GM23338 (cell line): ENCODE data around the gene CDH12. TPM values are rescaled to one million over a fixed set of nuclear protein-coding genes. Genes with fewer than 3 reads are reported as not detected.
"Not testable (repeated sequence)": the region's sequence is repeated elsewhere in the genome, so short reads cannot be mapped to it uniquely, and the experiment has no call there.

Source experiments
- ATAC-seq: fragments of 200-7000 bp; cut with Tn5 transposase; 3 replicates; pipeline ENCODE4 v1.9.1; 2020
- DNase-seq: peaks from one replicate; pipeline ENCODE4 v3.0.0-alpha.2; 2015; ENCODE audit warnings: low spot score
- H2AFZ ChIP-seq: fragments of 200-600 bp; sonication (generic); 2 replicates; pipeline ENCODE4 v1.8.0; 2016; ENCODE audit warnings: antibody characterized with exemption, mild to moderate bottlenecking, moderate library complexity
- H3F3A ChIP-seq: fragments of 200-600 bp; sonication (generic); replicated peaks from 2 replicates; pipeline ENCODE4 v1.8.0; 2017; ENCODE audit warnings: antibody characterized with exemption, mixed run types, low read depth
- H3K27ac ChIP-seq: fragments of 200-600 bp; sonication (generic); 2 replicates; pipeline ENCODE4 v1.6.1; 2016; ENCODE audit warnings: low read depth
- H3K27me3 ChIP-seq: fragments of 200-600 bp; sonication (generic); 2 replicates; pipeline ENCODE4 v1.8.0; 2016; ENCODE audit warnings: mild to moderate bottlenecking, mixed run types, moderate library complexity; ENCODE audit not compliant: insufficient read depth
- H3K36me3 ChIP-seq: fragments of 200-600 bp; sonication (generic); 2 replicates; pipeline ENCODE4 v1.8.0; 2016; ENCODE audit warnings: mild to moderate bottlenecking; ENCODE audit not compliant: insufficient read depth
- H3K4me1 ChIP-seq: fragments of 200-600 bp; sonication (generic); 2 replicates; pipeline ENCODE4 v1.8.0; 2016; ENCODE audit warnings: mild to moderate bottlenecking, moderate library complexity; ENCODE audit not compliant: insufficient read depth
- H3K4me2 ChIP-seq: fragments of 200-600 bp; sonication (generic); 2 replicates; pipeline ENCODE4 v1.7.1; 2017; ENCODE audit warnings: mixed run types
- H3K4me3 ChIP-seq: fragments of 200-600 bp; sonication (generic); 2 replicates; pipeline ENCODE4 v1.6.1; 2016; ENCODE audit warnings: mixed run types
- H3K79me2 ChIP-seq: fragments of 200-600 bp; sonication (generic); replicated peaks from 2 replicates; pipeline ENCODE4 v1.8.0; 2017; ENCODE audit warnings: mild to moderate bottlenecking; ENCODE audit not compliant: insufficient read depth
- H3K9me2 ChIP-seq: fragments of 200-600 bp; sonication (generic); 2 replicates; pipeline ENCODE4 v1.8.0; 2017; ENCODE audit not compliant: insufficient read depth
- H4K20me1 ChIP-seq: fragments of 200-600 bp; sonication (generic); replicated peaks from 2 replicates; pipeline ENCODE4 v1.8.0; 2017; ENCODE audit warnings: mild to moderate bottlenecking; ENCODE audit not compliant: insufficient read depth
- H3K27ac Mint-ChIP-seq: 2 replicates; pipeline ENCODE4 v1.8.0; 2020; ENCODE audit warnings: inconsistent platforms, mild to moderate bottlenecking, moderate library complexity, mixed read lengths
- H3K27me3 Mint-ChIP-seq: 3 replicates; pipeline ENCODE4 v1.8.0; 2022; ENCODE audit warnings: low read depth, mild to moderate bottlenecking, moderate library complexity, mixed read lengths, inconsistent platforms; ENCODE audit not compliant: insufficient read depth, poor library complexity
- H3K36me3 Mint-ChIP-seq: 3 replicates; pipeline ENCODE4 v1.8.0; 2021; ENCODE audit warnings: low read depth, mild to moderate bottlenecking, inconsistent platforms, moderate library complexity, mixed read lengths
- H3K4me1 Mint-ChIP-seq: 3 replicates; pipeline ENCODE4 v1.8.0; 2020; ENCODE audit warnings: mild to moderate bottlenecking, inconsistent platforms, mixed read lengths
- H3K4me3 Mint-ChIP-seq: 3 replicates; pipeline ENCODE4 v1.8.0; 2021; ENCODE audit warnings: moderate library complexity, mild to moderate bottlenecking, inconsistent platforms, mixed read lengths
- H3K9me3 Mint-ChIP-seq: 3 replicates; pipeline ENCODE4 v1.8.0; 2020; ENCODE audit warnings: moderate library complexity, mild to moderate bottlenecking, inconsistent platforms, mixed read lengths
- CREB1 ChIP-seq: fragments of 250-450 bp; sonication (Bioruptor Pico); IDR thresholded peaks from 2 replicates; pipeline ENCODE4 v1.5.0; 2020; ENCODE audit warnings: low read depth, mild to moderate bottlenecking, moderate library complexity
- ETS1 ChIP-seq: IDR thresholded peaks from 2 replicates; pipeline ENCODE4 v1.6.1; 2016; ENCODE audit warnings: antibody characterized with exemption
- EZH2 ChIP-seq: fragments of 200-600 bp; sonication (generic); IDR thresholded peaks from one replicate; pipeline ENCODE4 v1.8.0; 2017; ENCODE audit warnings: antibody characterized with exemption, mild to moderate bottlenecking, low read depth; ENCODE audit not compliant: unreplicated experiment
- EZH2phosphoT487 ChIP-seq: fragments of 200-600 bp; sonication (generic); IDR thresholded peaks from one replicate; pipeline ENCODE4 v1.8.1; 2018; ENCODE audit warnings: antibody characterized with exemption; ENCODE audit not compliant: unreplicated experiment
- JUNB ChIP-seq: IDR thresholded peaks from one replicate; pipeline ENCODE4 v1.6.1; 2016; ENCODE audit warnings: antibody characterized with exemption; ENCODE audit not compliant: unreplicated experiment
- NANOG ChIP-seq: IDR thresholded peaks from 2 replicates; pipeline ENCODE4 v1.6.1; 2016; ENCODE audit warnings: antibody characterized with exemption, borderline replicate concordance
- POLR2AphosphoS5 ChIP-seq: IDR thresholded peaks from 2 replicates; pipeline ENCODE4 v1.6.1; 2016; ENCODE audit warnings: antibody characterized with exemption, low read depth
- STAT1 ChIP-seq: IDR thresholded peaks from one replicate; pipeline ENCODE4 v1.6.1; 2016; ENCODE audit warnings: antibody characterized with exemption; ENCODE audit not compliant: unreplicated experiment
- polyA plus RNA-seq: library from polyadenylated mRNA; unstranded; fragments of >200 nt; fragmentation: Nextera tagmentation; extraction: Ambion mirVana; gene quantifications from 2 replicates; pipeline ENCODE4 v1.2.1, GENCODE V29; 2016
- total RNA-seq: library from RNA; depleted of rRNA; stranded (reverse); fragments of >200 nt; shearing (Covaris generic); gene quantifications from 2 replicates; pipeline ENCODE4 v1.2.3, GENCODE V29; 2014
- TF ChIP-seq, protein P1 (sequence below): fragments of 250-450 bp; sonication (Bioruptor Pico); IDR thresholded peaks from 2 replicates; pipeline ENCODE4 v1.5.0; 2020; ENCODE audit warnings: mild to moderate bottlenecking, moderate library complexity
- TF ChIP-seq, protein P2 (sequence below), 2 experiments: fragments of 200-600 bp in 1 of 2; sonication (generic) in 1 of 2; conservative IDR thresholded peaks; 2 replicates each; pipeline versions ENCODE4 v1.5.1 to v1.6.1; 2016 to 2017; ENCODE audit warnings: antibody characterized with exemption in 2 of 2, low read depth in 2 of 2, mild to moderate bottlenecking in 2 of 2, moderate library complexity in 1 of 2

Gene CDH12
- total and polyA plus RNA-seq, 2 experiments from 2014 or later = not detected

DNA sequence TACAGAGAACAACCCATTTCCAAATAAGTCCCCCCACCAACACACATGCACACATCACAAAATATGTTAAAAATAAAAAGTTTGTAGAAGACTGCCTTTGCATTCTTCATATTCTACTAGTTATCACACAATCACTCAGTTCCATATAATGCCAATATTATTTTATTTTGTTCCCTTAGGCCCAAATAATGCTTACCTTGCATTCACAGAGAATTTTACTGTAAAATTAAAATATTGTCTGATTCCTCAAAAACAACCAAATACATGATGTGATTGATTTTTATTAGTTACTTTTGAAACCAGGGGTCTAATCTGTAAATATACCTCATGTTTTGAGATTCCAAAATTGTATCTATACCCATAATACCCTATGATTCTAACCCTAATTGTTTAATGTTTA lies 536.9 kb downstream of the CDH12 start (continued):
- TF ChIP-seq, protein P1, sequence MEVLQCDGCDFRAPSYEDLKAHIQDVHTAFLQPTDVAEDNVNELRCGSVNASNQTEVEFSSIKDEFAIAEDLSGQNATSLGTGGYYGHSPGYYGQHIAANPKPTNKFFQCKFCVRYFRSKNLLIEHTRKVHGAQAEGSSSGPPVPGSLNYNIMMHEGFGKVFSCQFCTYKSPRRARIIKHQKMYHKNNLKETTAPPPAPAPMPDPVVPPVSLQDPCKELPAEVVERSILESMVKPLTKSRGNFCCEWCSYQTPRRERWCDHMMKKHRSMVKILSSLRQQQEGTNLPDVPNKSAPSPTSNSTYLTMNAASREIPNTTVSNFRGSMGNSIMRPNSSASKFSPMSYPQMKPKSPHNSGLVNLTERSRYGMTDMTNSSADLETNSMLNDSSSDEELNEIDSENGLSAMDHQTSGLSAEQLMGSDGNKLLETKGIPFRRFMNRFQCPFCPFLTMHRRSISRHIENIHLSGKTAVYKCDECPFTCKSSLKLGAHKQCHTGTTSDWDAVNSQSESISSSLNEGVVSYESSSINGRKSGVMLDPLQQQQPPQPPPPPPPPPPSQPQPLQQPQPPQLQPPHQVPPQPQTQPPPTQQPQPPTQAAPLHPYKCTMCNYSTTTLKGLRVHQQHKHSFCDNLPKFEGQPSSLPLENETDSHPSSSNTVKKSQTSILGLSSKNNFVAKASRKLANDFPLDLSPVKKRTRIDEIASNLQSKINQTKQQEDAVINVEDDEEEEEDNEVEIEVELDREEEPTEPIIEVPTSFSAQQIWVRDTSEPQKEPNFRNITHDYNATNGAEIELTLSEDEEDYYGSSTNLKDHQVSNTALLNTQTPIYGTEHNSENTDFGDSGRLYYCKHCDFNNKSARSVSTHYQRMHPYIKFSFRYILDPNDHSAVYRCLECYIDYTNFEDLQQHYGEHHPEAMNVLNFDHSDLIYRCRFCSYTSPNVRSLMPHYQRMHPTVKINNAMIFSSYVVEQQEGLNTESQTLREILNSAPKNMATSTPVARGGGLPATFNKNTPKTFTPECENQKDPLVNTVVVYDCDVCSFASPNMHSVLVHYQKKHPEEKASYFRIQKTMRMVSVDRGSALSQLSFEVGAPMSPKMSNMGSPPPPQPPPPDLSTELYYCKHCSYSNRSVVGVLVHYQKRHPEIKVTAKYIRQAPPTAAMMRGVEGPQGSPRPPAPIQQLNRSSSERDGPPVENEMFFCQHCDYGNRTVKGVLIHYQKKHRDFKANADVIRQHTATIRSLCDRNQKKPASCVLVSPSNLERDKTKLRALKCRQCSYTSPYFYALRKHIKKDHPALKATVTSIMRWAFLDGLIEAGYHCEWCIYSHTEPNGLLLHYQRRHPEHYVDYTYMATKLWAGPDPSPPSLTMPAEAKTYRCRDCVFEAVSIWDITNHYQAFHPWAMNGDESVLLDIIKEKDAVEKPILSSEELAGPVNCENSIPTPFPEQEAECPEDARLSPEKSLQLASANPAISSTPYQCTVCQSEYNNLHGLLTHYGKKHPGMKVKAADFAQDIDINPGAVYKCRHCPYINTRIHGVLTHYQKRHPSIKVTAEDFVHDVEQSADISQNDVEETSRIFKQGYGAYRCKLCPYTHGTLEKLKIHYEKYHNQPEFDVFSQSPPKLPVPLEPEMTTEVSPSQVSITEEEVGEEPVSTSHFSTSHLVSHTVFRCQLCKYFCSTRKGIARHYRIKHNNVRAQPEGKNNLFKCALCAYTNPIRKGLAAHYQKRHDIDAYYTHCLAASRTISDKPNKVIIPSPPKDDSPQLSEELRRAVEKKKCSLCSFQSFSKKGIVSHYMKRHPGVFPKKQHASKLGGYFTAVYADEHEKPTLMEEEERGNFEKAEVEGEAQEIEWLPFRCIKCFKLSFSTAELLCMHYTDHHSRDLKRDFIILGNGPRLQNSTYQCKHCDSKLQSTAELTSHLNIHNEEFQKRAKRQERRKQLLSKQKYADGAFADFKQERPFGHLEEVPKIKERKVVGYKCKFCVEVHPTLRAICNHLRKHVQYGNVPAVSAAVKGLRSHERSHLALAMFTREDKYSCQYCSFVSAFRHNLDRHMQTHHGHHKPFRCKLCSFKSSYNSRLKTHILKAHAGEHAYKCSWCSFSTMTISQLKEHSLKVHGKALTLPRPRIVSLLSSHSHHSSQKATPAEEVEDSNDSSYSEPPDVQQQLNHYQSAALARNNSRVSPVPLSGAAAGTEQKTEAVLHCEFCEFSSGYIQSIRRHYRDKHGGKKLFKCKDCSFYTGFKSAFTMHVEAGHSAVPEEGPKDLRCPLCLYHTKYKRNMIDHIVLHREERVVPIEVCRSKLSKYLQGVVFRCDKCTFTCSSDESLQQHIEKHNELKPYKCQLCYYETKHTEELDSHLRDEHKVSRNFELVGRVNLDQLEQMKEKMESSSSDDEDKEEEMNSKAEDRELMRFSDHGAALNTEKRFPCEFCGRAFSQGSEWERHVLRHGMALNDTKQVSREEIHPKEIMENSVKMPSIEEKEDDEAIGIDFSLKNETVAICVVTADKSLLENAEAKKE (CRISPR knock-in tag) = no peak
- TF ChIP-seq POLR2AphosphoS5 (no peak), EZH2 (no peak), EZH2phosphoT487 (no peak), STAT1 (no peak)

- H3K9me3 Mint-ChIP-seq, H3K27ac Mint-ChIP-seq, H3K4me3 Mint-ChIP-seq: not testable (repeated sequence)
These were observed 538.1 kb downstream of the CDH12 start for GRCh38 chr5:22315052-22315451.

GRCh38 chr5:22314548-22314947 lies 538.6 kb downstream of the CDH12 start:
- H3K4me1 Mint-ChIP-seq = no peaks in the 10 kb centered on the region
- H3K36me3 Mint-ChIP-seq = no peaks in the 10 kb centered on the region
- no peak overlapping the region for H3K4me3 Mint-ChIP-seq
- Histone ChIP-seq H3F3A (no peaks in the 10 kb centered on the region), H3K9me2 (no peaks in the 10 kb centered on the region), H3K79me2 (no peaks in the 10 kb centered on the region), H3K27ac (no peak overlapping the region), H4K20me1 (no peaks in the 10 kb centered on the region), H3K27me3 (no peaks in the 10 kb centered on the region), H3K4me3 (no peak overlapping the region), H2AFZ (0 out of 2 replicates have a peak overlapping the region, but pooled peaks have one; percentile 47), H3K4me1 (no peaks in the 10 kb centered on the region), H3K36me3 (no peaks in the 10 kb centered on the region), H3K4me2 (no peak overlapping the region)
- no peaks in the 10 kb centered on the region for H3K9me3 Mint-ChIP-seq
- DNase-seq (no peak), ATAC-seq (no peak)
- no peaks in the 10 kb centered on the region for H3K27me3 Mint-ChIP-seq
- no peak overlapping the region for H3K27ac Mint-ChIP-seq
- TF ChIP-seq ETS1 (no peak), CREB1 (no peak), JUNB (no peak), POLR2AphosphoS5 (no peak), NANOG (no peak), EZH2phosphoT487 (no peak), EZH2 (no peak)
- TF ChIP-seq, protein P2, sequence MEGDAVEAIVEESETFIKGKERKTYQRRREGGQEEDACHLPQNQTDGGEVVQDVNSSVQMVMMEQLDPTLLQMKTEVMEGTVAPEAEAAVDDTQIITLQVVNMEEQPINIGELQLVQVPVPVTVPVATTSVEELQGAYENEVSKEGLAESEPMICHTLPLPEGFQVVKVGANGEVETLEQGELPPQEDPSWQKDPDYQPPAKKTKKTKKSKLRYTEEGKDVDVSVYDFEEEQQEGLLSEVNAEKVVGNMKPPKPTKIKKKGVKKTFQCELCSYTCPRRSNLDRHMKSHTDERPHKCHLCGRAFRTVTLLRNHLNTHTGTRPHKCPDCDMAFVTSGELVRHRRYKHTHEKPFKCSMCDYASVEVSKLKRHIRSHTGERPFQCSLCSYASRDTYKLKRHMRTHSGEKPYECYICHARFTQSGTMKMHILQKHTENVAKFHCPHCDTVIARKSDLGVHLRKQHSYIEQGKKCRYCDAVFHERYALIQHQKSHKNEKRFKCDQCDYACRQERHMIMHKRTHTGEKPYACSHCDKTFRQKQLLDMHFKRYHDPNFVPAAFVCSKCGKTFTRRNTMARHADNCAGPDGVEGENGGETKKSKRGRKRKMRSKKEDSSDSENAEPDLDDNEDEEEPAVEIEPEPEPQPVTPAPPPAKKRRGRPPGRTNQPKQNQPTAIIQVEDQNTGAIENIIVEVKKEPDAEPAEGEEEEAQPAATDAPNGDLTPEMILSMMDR (conservative IDR thresholded peaks at IDR 0.05; ENCODE audit: low read depth in 2 of 2) = no peak

More at GRCh38 chr5:22315052-22315451, 538.1 kb downstream of the CDH12 start:
- H3K36me3 Mint-ChIP-seq, H2AFZ ChIP-seq, H3F3A ChIP-seq, H3K4me3 ChIP-seq, H3K27me3 Mint-ChIP-seq, DNase-seq, H3K27me3 ChIP-seq, H3K4me1 Mint-ChIP-seq, H3K9me2 ChIP-seq, H3K4me1 ChIP-seq, H3K27ac ChIP-seq, H3K36me3 ChIP-seq, H4K20me1 ChIP-seq, H3K79me2 ChIP-seq, ATAC-seq, H3K4me2 ChIP-seq: not testable (repeated sequence)
